VCaP (cell line): Measurements from ENCODE around the gene AMN.
A peak's percentile ranks its signal among the peaks of the same experiment; 100 is the strongest.

ENCODE experiments used
- H3K27ac ChIP-seq: fragments of 450-650 bp; 2 replicates; pipeline ENCODE4 v1.5.1; 2017
- TF ChIP-seq, protein P1 (sequence below): fragments of 450-650 bp; conservative IDR thresholded peaks from 2 replicates; pipeline ENCODE4 v1.5.1; 2017; ENCODE audit warnings: mild to moderate bottlenecking, moderate library complexity

Gene AMN

GRCh38 chr14:102927878-102928411 is 5.5 kb downstream of the AMN start:
- no peak overlapping the region for H3K27ac ChIP-seq
- TF ChIP-seq, protein P1, sequence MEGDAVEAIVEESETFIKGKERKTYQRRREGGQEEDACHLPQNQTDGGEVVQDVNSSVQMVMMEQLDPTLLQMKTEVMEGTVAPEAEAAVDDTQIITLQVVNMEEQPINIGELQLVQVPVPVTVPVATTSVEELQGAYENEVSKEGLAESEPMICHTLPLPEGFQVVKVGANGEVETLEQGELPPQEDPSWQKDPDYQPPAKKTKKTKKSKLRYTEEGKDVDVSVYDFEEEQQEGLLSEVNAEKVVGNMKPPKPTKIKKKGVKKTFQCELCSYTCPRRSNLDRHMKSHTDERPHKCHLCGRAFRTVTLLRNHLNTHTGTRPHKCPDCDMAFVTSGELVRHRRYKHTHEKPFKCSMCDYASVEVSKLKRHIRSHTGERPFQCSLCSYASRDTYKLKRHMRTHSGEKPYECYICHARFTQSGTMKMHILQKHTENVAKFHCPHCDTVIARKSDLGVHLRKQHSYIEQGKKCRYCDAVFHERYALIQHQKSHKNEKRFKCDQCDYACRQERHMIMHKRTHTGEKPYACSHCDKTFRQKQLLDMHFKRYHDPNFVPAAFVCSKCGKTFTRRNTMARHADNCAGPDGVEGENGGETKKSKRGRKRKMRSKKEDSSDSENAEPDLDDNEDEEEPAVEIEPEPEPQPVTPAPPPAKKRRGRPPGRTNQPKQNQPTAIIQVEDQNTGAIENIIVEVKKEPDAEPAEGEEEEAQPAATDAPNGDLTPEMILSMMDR: no peak

DNA sequence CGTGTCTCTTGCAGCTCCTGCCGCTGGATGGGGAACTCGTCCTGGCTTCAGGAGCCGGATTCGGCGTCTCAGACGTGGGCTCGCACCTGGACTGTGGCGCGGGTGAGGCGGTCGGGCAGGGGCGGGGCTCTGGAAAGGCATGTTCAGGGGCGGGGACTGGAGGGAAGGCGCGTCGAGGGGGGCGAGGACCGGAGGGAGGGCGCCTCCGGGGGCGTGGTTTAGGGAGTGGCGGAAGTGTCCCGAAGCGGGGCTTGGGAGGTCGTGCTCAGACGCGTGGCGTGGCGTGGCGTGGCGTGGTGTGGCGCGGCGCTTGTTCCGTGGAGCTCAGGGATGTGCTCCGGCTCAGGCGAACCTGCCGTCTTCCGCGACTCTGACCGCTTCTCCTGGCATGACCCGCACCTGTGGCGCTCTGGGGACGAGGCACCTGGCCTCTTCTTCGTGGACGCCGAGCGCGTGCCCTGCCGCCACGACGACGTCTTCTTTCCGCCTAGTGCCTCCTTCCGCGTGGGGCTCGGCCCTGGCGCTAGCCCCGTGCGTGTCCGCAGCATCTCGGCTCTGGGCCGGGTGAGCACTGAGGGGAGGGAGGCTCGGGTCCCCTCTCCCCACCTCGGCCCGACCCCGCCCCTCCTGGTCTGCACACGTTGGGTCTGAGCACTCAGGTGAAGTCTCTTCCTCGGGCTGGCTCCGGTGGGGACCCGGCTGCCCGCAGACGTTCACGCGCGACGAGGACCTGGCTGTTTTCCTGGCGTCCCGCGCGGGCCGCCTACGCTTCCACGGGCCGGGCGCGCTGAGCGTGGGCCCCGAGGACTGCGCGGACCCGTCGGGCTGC is 6.2 kb downstream of the AMN start:
- TF ChIP-seq, protein P1: no peak

DNA sequence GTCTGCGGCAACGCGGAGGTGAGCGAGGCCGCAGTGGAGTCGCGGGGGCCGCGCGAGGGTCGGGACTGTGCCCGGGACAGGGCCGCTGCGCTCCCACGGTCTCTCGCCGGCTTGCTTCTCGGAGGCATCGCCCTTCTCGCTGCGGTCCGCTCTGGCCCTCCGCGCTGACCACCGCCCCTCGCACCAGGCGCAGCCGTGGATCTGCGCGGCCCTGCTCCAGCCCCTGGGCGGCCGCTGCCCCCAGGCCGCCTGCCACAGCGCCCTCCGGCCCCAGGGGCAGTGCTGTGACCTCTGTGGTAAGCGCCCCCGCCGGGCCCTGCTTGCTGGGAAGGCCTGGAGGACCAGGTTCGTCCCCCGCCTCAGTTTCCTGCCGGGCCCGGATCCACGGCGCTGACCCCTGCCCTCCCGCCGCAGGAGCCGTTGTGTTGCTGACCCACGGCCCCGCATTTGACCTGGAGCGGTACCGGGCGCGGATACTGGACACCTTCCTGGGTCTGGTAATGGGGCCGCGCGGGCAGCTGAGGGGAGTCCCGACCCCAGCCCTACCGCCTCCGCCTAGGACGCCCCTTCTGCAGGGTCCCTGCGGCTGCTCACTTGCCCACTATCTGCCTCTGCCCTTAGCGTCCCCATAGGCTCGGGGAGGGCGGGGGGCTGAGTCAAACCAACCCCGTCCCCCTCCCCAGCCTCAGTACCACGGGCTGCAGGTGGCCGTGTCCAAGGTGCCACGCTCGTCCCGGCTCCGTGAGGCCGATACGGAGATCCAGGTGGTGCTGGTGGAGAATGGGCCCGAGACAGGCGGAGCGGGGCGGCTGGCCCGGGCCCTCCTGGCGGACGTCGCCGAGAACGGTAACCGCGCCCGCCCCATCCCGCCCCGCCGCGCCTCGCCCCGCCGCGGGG is 7.0 kb downstream of the AMN start:
- TF ChIP-seq, protein P1: no peak
- peak overlapping the region; percentile 54; the same call in 1 of the 2 replicates for H3K27ac ChIP-seq

More for the DNA sequence above, 6.2 kb downstream of the AMN start:
- peak overlapping the region; percentile 54; the same call in 1 of the 2 replicates for H3K27ac ChIP-seq

DNA sequence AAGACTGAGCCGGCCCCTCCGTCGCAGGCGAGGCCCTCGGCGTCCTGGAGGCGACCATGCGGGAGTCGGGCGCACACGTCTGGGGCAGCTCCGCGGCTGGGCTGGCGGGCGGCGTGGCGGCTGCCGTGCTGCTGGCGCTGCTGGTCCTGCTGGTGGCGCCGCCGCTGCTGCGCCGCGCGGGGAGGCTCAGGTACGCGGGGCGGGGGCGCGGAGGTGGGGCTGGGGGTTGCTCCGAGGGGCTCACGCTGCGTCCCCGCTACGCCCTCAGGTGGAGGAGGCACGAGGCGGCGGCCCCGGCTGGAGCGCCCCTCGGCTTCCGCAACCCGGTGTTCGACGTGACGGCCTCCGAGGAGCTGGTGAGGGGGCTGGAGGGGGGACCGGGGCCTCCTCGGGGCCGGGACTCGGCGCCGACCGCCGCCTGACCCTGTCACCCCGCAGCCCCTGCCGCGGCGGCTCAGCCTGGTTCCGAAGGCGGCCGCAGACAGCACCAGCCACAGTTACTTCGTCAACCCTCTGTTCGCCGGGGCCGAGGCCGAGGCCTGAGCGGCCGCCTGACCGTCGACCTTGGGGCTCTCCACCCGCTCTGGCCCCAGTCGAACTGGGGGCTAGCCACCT is 7.8 kb downstream of the AMN start:
- TF ChIP-seq, protein P1: peak; percentile 43
- H3K27ac ChIP-seq: peak overlapping the region; percentile 54; the same call in 1 of the 2 replicates

- no peak overlapping the region for H3K27ac ChIP-seq
Measured at GRCh38 chr14:102930753-102931579, 8.5 kb downstream of the AMN start.

DNA sequence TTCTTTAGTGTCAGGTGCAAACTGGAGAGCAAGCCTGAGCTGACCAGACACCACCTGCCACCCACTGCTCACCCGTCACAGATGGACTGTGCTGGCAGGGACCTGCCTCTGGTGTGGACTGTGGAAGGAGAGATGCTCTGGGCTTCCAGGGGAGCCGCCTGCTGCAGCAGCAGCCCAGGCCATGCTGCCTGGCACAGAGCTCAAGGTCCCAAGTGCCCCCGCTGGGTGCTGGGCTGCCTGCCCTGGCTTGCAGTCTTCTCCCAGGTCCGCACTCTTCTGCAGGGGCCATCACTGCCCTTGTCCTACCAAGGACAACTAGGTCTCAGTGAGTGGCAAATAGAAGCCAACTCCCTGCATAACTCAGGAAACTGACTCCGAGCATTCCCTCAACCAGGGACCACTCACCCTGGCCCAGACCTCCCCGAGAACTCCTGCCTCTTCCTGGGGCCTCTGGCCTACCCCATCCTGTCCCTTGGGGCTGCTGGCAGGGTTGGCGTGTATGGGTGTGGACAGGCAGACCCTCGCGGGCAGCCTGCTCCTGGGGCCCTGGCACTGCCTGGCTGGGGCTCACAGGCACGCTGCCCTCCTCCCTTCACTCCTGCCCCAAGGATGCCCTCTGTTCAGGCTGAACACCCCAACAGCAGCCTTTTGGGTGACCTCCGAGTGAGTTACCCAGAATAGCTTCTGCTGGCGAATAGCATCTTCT is 9.3 kb downstream of the AMN start:
- H3K27ac ChIP-seq: no peak overlapping the region

More at GRCh38 chr14:102930753-102931579, 8.5 kb downstream of the AMN start:
- TF ChIP-seq, protein P1: no peak

More for the DNA sequence above, 9.3 kb downstream of the AMN start:
- TF ChIP-seq, protein P1: no peak
